Measurements from ENCODE around the gene POR. TPM values are rescaled to one million over a fixed set of nuclear protein-coding genes. Genes with fewer than 3 reads are reported as not detected.

The POR gene
- total RNA-seq, 1 experiment from 2014 or later: 99.3 TPM

GRCh38 chr7:75983471-75984129 lies 68.6 kb downstream of the POR start:
- Histone ChIP-seq H3K4me1 (ENCODE audit: insufficient read depth, low read length, poor library complexity, severe bottlenecking) (no peaks in the 10 kb centered on the region), H3K27me3 (replicated peaks; ENCODE audit: insufficient read depth, low read depth, low read length, poor library complexity) (no peaks in the 10 kb centered on the region), H3K9me3 (ENCODE audit: low read depth, low read length, poor library complexity, severe bottlenecking) (no peaks in the 10 kb centered on the region), H3K36me3 (ENCODE audit: insufficient read depth, low read length, poor library complexity, severe bottlenecking) (peaks cover 34% of the 10 kb centered on the region), H3K27ac (ENCODE audit: low read depth, low read length, poor library complexity, severe bottlenecking) (no peak overlapping the region), H3K4me3 (ENCODE audit: low read depth, low read length, poor library complexity, severe bottlenecking) (no peak overlapping the region)
- intact Hi-C loops (cut with micrococcal nuclease; ENCODE audit: unreplicated experiment): no loop called here
- POLR2A ChIA-PET (ENCODE audit: low non-redundant PET): no interaction called here
- CTCF ChIA-PET: no interaction called here
- TF ChIP-seq CTCF (conservative IDR thresholded peaks at IDR 0.05; ENCODE audit: low read depth, low read length) (no peak), EZH2 (IDR thresholded peaks at IDR 0.05; ENCODE audit: borderline replicate concordance, low read depth, low read length, poor library complexity, severe bottlenecking) (no peak)
- DNase-seq (ENCODE audit: low spot score): no peak
- no TSS peak for BruUV-seq (replicated peaks)

DNA sequence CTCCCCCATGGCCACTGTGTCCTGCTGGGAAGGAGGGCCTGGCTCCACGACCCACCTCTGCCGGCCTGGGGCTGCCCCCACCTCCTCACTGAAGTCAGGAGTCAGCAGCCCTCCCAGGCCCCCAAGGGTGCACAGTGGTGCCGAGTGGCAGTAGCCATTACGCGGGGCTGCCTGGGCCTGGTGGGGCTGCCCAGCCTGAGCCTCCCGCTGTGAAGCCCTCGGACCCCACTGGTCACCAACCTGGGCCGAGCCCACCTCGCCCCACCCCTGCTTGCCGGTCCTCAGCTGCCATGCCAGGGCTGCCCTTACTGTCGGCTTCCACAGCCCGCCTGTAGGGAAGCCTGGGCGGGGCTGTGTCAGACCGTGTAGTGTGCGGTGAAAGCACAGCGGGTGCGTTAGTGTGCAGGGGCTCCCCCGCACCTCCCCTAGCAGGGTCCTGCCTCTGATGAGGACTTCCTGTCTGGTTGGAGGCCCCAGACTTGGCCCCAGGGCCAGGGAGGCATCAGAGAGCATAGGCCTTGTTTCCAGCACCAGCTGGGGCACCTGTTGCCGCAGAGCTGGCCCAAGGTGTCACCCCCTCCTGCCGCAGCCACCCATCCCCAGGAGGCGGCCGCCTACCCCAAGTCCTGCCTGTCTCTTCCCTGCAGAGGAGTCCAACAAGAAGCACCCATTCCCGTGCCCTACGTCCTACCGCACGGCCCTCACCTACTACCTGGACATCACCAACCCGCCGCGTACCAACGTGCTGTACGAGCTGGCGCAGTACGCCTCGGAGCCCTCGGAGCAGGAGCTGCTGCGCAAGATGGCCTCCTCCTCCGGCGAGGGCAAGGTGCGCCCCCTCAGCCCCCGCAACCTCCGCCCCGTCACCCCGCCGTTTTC lies 69.4 kb downstream of the POR start:
- no peaks in the 10 kb centered on the region for H3K9me3 ChIP-seq (ENCODE audit: low read depth, low read length, poor library complexity, severe bottlenecking)
- no peaks in the 10 kb centered on the region for H3K4me1 ChIP-seq (ENCODE audit: insufficient read depth, low read length, poor library complexity, severe bottlenecking)
- no peak for DNase-seq (ENCODE audit: low spot score)
- H3K27me3 ChIP-seq (replicated peaks; ENCODE audit: insufficient read depth, low read depth, low read length, poor library complexity): no peaks in the 10 kb centered on the region
- no peak overlapping the region for H3K4me3 ChIP-seq (ENCODE audit: low read depth, low read length, poor library complexity, severe bottlenecking)
- CTCF ChIA-PET: no interaction called here
- no TSS peak for BruUV-seq (replicated peaks)
- peaks cover 34% of the 10 kb centered on the region for H3K36me3 ChIP-seq (ENCODE audit: insufficient read depth, low read length, poor library complexity, severe bottlenecking)
- no peak for TF ChIP-seq CTCF (conservative IDR thresholded peaks at IDR 0.05; ENCODE audit: low read depth, low read length)
- intact Hi-C loops (cut with micrococcal nuclease; ENCODE audit: unreplicated experiment): no loop called here
- POLR2A ChIA-PET (ENCODE audit: low non-redundant PET): interaction anchor here (0.6 kb wide), 1 partner anchor 1393 kb away, joined by 3 read pairs; no protein-coding TSS in a partner anchor
- H3K27ac ChIP-seq (ENCODE audit: low read depth, low read length, poor library complexity, severe bottlenecking): no peak overlapping the region

DNA sequence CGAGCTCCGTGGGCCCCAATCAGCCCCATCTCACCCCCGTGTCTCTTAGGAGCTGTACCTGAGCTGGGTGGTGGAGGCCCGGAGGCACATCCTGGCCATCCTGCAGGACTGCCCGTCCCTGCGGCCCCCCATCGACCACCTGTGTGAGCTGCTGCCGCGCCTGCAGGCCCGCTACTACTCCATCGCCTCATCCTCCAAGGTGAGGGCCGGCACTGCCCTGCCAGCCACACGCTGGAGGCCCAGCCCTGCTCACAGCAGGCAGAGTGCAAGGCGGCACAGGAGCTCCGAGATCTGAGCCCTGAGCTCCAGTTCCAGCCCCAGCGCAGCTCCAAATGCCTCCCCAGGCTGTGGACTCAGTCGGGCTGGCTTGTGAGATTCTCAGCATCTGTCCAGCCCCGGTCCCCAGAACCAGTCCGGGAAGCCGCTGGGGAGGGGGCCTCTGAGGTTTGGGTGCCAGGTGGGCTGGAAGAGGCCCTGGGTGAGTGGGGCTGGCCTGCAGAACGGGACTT lies 70.1 kb downstream of the POR start:
- BruUV-seq (replicated peaks): no TSS peak
- TF ChIP-seq CTCF (conservative IDR thresholded peaks at IDR 0.05; ENCODE audit: low read depth, low read length) (no peak), EZH2 (IDR thresholded peaks at IDR 0.05; ENCODE audit: borderline replicate concordance, low read depth, low read length, poor library complexity, severe bottlenecking) (no peak)
- H3K27ac ChIP-seq (ENCODE audit: low read depth, low read length, poor library complexity, severe bottlenecking): no peak overlapping the region
- no peaks in the 10 kb centered on the region for H3K9me3 ChIP-seq (ENCODE audit: low read depth, low read length, poor library complexity, severe bottlenecking)
- no peak overlapping the region for H3K4me3 ChIP-seq (ENCODE audit: low read depth, low read length, poor library complexity, severe bottlenecking)
- peaks cover 31% of the 10 kb centered on the region for H3K36me3 ChIP-seq (ENCODE audit: insufficient read depth, low read length, poor library complexity, severe bottlenecking)
- ChIA-PET POLR2A (ENCODE audit: low non-redundant PET) (interaction anchor here (0.5 to 0.6 kb wide), 2 partner anchors 9 to 1392 kb away, joined by 3 read pairs; no protein-coding TSS in a partner anchor), CTCF (no interaction called here)
- H3K4me1 ChIP-seq (ENCODE audit: insufficient read depth, low read length, poor library complexity, severe bottlenecking): no peaks in the 10 kb centered on the region
- intact Hi-C loops (cut with micrococcal nuclease; ENCODE audit: unreplicated experiment): no loop called here
- no peak for DNase-seq (ENCODE audit: low spot score)
- no peaks in the 10 kb centered on the region for H3K27me3 ChIP-seq (replicated peaks; ENCODE audit: insufficient read depth, low read depth, low read length, poor library complexity)

Data from A673 (cell line).